MM.1S (cell line): ENCODE results near the gene KHK.

Experiments used
- DNase-seq: peaks from one replicate; pipeline ENCODE4 v3.0.0-alpha.2; 2015
- H2AFZ ChIP-seq: fragments of 300-600 bp; sonication (generic); 2 replicates; pipeline ENCODE4 v1.6.0; 2016; ENCODE audit warnings: antibody characterized with exemption, low read length
- H3F3A ChIP-seq: fragments of 300-600 bp; sonication (generic); 2 replicates; pipeline ENCODE4 v1.6.1; 2016; ENCODE audit warnings: mild to moderate bottlenecking, antibody characterized with exemption, low read length, moderate library complexity, mixed read lengths; ENCODE audit not compliant: insufficient read depth
- H3K27ac ChIP-seq: fragments of 300-600 bp; sonication (generic); 2 replicates; pipeline ENCODE4 v1.5.1; 2016; ENCODE audit warnings: mild to moderate bottlenecking, low read length
- H3K27me3 ChIP-seq: fragments of 300-600 bp; sonication (generic); replicated peaks from 2 replicates; pipeline ENCODE4 v1.6.0; 2016; ENCODE audit warnings: low read length; ENCODE audit not compliant: insufficient read depth
- H3K36me3 ChIP-seq: fragments of 300-600 bp; sonication (generic); replicated peaks from 2 replicates; pipeline ENCODE4 v1.6.1; 2016; ENCODE audit warnings: mild to moderate bottlenecking, low read length, mixed read lengths; ENCODE audit not compliant: insufficient read depth
- H3K4me1 ChIP-seq: fragments of 300-600 bp; sonication (generic); 2 replicates; pipeline ENCODE4 v1.6.1; 2016; ENCODE audit warnings: low read length, mixed read lengths
- H3K4me2 ChIP-seq: fragments of 300-600 bp; sonication (generic); 2 replicates; pipeline ENCODE4 v1.6.0; 2016; ENCODE audit warnings: low read depth, low read length
- H3K4me3 ChIP-seq: fragments of 300-600 bp; sonication (generic); 2 replicates; pipeline ENCODE4 v1.5.1; 2016; ENCODE audit warnings: low read length, mixed read lengths
- H3K79me2 ChIP-seq: fragments of 300-600 bp; sonication (generic); 2 replicates; pipeline ENCODE4 v1.6.1; 2016; ENCODE audit warnings: mixed run types, low read length, mixed read lengths
- H3K9ac ChIP-seq: fragments of 300-600 bp; sonication (generic); 2 replicates; pipeline ENCODE4 v1.6.1; 2016; ENCODE audit warnings: low read length, mixed read lengths
- H3K9me2 ChIP-seq: fragments of 300-600 bp; sonication (generic); replicated peaks from 2 replicates; pipeline ENCODE4 v1.6.1; 2016; ENCODE audit warnings: mild to moderate bottlenecking, low read length, mixed read lengths; ENCODE audit not compliant: insufficient read depth
- H3K9me3 ChIP-seq: fragments of 300-600 bp; sonication (generic); replicated peaks from 2 replicates; pipeline ENCODE4 v1.6.1; 2016; ENCODE audit warnings: mild to moderate bottlenecking, low read length, mixed read lengths; ENCODE audit not compliant: insufficient read depth
- H4K20me1 ChIP-seq: fragments of 300-600 bp; sonication (generic); 2 replicates; pipeline ENCODE4 v1.6.1; 2016; ENCODE audit warnings: mild to moderate bottlenecking, low read length, moderate library complexity, mixed read lengths; ENCODE audit not compliant: insufficient read depth
- EZH2 ChIP-seq: fragments of 300-600 bp; sonication (generic); optimal IDR thresholded peaks from 2 replicates; pipeline ENCODE3; 2017; ENCODE audit warnings: low read depth, mild to moderate bottlenecking, antibody characterized with exemption, low read length, mixed read lengths
- EZH2phosphoT487 ChIP-seq: fragments of 300-600 bp; sonication (generic); IDR thresholded peaks from 2 replicates; pipeline ENCODE4 v1.6.1; 2018; ENCODE audit warnings: antibody characterized with exemption, low read length
- TF ChIP-seq, protein P1 (sequence below): fragments of 300-600 bp; sonication (generic); IDR thresholded peaks from 2 replicates; pipeline ENCODE4 v1.5.1; 2016; ENCODE audit warnings: antibody characterized with exemption, low read length, mixed read lengths

The KHK gene

DNA sequence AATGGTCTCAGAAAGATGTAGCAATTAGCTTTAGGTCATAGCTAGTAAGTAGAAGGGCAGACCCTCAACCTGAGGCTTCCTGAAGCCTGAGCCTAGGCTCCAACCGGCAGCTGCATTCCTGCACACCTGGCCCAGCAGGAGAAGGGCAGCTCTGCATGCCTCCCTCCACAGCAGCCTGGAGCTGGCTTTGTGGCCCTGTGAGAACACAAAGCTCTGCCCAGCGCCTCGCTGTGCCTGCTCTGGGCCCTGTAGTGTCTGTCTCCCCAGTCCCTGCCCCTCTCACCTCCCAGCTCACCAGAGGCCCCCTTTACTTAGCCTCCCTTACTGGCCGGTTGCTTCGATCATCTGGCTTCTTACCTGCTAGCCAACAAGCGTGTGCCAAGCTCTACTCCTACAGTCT, 47.1 kb upstream of the KHK start:
- Histone ChIP-seq H3K9me3 (no peaks in the 10 kb centered on the region), H3K4me2 (no peak overlapping the region), H4K20me1 (no peaks in the 10 kb centered on the region), H3K27me3 (no peaks in the 10 kb centered on the region), H3K4me3 (no peak overlapping the region), H3K27ac (no peak overlapping the region), H3K79me2 (peaks cover 25% of the 10 kb centered on the region), H2AFZ (no peak overlapping the region), H3K9me2 (no peaks in the 10 kb centered on the region), H3K9ac (no peak overlapping the region), H3K4me1 (0 out of 2 replicates have a peak, but pooled peaks cover under 1% of the 10 kb centered on the region), H3F3A (no peaks in the 10 kb centered on the region), H3K36me3 (peaks cover 11% of the 10 kb centered on the region)
- TF ChIP-seq EZH2 (no peak), EZH2phosphoT487 (no peak)
- TF ChIP-seq, protein P1, sequence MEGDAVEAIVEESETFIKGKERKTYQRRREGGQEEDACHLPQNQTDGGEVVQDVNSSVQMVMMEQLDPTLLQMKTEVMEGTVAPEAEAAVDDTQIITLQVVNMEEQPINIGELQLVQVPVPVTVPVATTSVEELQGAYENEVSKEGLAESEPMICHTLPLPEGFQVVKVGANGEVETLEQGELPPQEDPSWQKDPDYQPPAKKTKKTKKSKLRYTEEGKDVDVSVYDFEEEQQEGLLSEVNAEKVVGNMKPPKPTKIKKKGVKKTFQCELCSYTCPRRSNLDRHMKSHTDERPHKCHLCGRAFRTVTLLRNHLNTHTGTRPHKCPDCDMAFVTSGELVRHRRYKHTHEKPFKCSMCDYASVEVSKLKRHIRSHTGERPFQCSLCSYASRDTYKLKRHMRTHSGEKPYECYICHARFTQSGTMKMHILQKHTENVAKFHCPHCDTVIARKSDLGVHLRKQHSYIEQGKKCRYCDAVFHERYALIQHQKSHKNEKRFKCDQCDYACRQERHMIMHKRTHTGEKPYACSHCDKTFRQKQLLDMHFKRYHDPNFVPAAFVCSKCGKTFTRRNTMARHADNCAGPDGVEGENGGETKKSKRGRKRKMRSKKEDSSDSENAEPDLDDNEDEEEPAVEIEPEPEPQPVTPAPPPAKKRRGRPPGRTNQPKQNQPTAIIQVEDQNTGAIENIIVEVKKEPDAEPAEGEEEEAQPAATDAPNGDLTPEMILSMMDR: no peak
- no peak for DNase-seq

DNA sequence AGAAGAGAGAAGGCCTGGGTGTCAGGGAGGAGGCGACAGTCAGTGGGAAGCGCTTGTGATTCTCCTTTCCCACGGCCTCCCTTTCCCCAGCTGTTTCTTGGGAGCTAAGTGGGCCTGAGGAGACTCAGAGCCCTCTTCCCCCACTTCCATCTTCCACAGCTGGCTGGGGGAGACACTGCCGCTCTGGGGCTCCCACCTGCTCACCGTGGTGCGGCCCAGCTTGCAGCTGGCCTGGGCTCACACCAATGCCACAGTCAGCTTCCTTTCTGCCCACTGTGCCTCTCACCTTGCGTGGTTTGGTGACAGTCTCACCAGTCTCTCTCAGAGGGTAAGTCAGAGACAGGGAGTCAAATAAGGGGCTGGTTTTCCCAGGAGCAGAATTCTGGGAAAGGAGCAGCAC, 46.7 kb upstream of the KHK start:
- Histone ChIP-seq H3K36me3 (peaks cover 11% of the 10 kb centered on the region), H4K20me1 (no peaks in the 10 kb centered on the region), H3K79me2 (peaks cover 21% of the 10 kb centered on the region), H3K27ac (no peak overlapping the region), H3K9me2 (no peaks in the 10 kb centered on the region), H3K4me1 (no peaks in the 10 kb centered on the region), H3K4me2 (no peak overlapping the region), H2AFZ (no peak overlapping the region), H3K9me3 (no peaks in the 10 kb centered on the region), H3K9ac (no peak overlapping the region), H3K27me3 (no peaks in the 10 kb centered on the region), H3K4me3 (no peak overlapping the region), H3F3A (no peaks in the 10 kb centered on the region)
- TF ChIP-seq EZH2 (no peak), EZH2phosphoT487 (no peak)
- TF ChIP-seq, protein P1: no peak
- no peak for DNase-seq

DNA sequence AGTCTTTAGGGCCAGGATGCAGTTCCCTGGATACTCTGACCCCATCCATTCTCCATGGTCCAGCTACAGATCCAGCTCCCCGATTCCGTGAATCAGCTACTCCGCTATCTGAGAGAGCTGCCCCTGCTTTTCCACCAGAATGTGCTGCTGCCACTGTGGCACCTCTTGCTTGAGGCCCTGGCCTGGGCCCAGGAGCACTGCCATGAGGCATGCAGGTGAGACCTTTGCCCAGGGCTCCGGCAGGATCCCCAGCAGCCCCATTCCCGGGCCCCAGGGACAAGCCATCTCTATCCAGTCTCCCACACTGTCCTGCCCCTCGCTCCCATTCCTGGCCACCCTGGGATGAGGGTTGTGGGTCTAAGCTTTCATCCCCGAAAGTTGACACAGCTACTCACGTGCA, 46.3 kb upstream of the KHK start:
- H3K4me2 ChIP-seq: no peak overlapping the region

DNA sequence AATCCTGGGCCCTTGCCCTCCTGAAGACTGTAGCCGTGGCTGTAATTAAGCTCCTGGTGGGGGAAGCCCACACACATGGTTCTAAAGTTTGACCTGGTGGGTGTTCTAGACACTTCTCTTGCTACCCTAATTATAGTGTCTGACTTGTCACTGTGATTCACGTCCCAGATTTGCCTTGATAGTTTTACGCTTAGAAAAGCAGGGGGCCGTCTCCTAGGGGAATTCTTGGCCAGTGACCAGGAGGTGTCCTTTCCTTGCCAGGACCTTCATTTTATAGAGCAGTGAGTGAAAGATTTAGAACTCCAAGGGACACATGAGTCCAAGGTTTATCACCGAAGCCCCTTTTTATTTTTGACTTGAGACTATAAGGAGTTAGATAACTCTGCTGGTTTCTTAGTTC, 44.8 kb upstream of the KHK start:
- no peak for DNase-seq
- H3K27me3 ChIP-seq: no peaks in the 10 kb centered on the region
- H3K9ac ChIP-seq: no peak overlapping the region
- H3K4me2 ChIP-seq: no peak overlapping the region
- H3F3A ChIP-seq: no peaks in the 10 kb centered on the region
- H3K9me2 ChIP-seq: no peaks in the 10 kb centered on the region
- peaks cover 11% of the 10 kb centered on the region for H3K36me3 ChIP-seq
- H3K79me2 ChIP-seq: peaks cover 3% of the 10 kb centered on the region
- H3K27ac ChIP-seq: no peak overlapping the region
- TF ChIP-seq EZH2: no peak
- TF ChIP-seq, protein P1: no peak
- TF ChIP-seq EZH2phosphoT487: no peak
- H3K9me3 ChIP-seq: no peaks in the 10 kb centered on the region
- no peak overlapping the region for H2AFZ ChIP-seq
- no peaks in the 10 kb centered on the region for H4K20me1 ChIP-seq
- no peak overlapping the region for H3K4me3 ChIP-seq
- no peaks in the 10 kb centered on the region for H3K4me1 ChIP-seq

More for the DNA sequence above, 46.3 kb upstream of the KHK start:
- Histone ChIP-seq H3K4me3 (no peak overlapping the region), H3K9me2 (no peaks in the 10 kb centered on the region), H3K27me3 (no peaks in the 10 kb centered on the region), H3K9me3 (no peaks in the 10 kb centered on the region), H3K27ac (no peak overlapping the region), H4K20me1 (no peaks in the 10 kb centered on the region), H2AFZ (no peak overlapping the region), H3K79me2 (peaks cover 17% of the 10 kb centered on the region), H3K4me1 (no peaks in the 10 kb centered on the region), H3F3A (no peaks in the 10 kb centered on the region), H3K36me3 (peaks cover 11% of the 10 kb centered on the region), H3K9ac (no peak overlapping the region)
- TF ChIP-seq EZH2phosphoT487: no peak
- DNase-seq: no peak
